AG04450 (cell line): ENCODE measurements around the gene CLEC9A. TPM values are rescaled to one million over a fixed set of nuclear protein-coding genes. Genes with fewer than 3 reads are reported as not detected.

Source experiments
- polyA plus RNA-seq: library from polyadenylated mRNA; depleted of rRNA; stranded (reverse); fragments of >200 nt; gene quantifications from 2 replicates; pipeline ENCODE4 v1.2.3, GENCODE V29; 2011; rRNA removed

Gene CLEC9A
- polyA plus RNA-seq, 1 experiment: not detected

Other genes starting within 250 kb of the CLEC9A start
- gene KLRF1, start 203.2 kb upstream of the CLEC9A start, polyA plus RNA-seq: not detected in 2 replicates
- 1.4 and 2.1 TPM in 2 replicates for gene CLEC2B, start 161.3 kb upstream of the CLEC9A start, polyA plus RNA-seq
- not detected in 2 replicates for gene KLRF2, start 149.2 kb upstream of the CLEC9A start, polyA plus RNA-seq
- not detected in 2 replicates for gene CLEC2A, start 98.3 kb upstream of the CLEC9A start, polyA plus RNA-seq
- not detected in 2 replicates for gene CLEC12A, start 59.3 kb upstream of the CLEC9A start, polyA plus RNA-seq
- not detected in 2 replicates for gene CLEC1B, start 31.6 kb upstream of the CLEC9A start, polyA plus RNA-seq
- 0.05 TPM in 1 of 2 replicates, not detected in the other for gene CLEC12B, start 20.1 kb upstream of the CLEC9A start, polyA plus RNA-seq
- gene CLEC1A, start 68.3 kb downstream of the CLEC9A start, polyA plus RNA-seq: not detected in 2 replicates
- gene CLEC7A, start 99.5 kb downstream of the CLEC9A start, polyA plus RNA-seq: not detected in 2 replicates
- 13.0 and 15.3 TPM in 2 replicates for gene OLR1, start 141.4 kb downstream of the CLEC9A start, polyA plus RNA-seq
- 7.2 and 8.3 TPM in 2 replicates for gene TMEM52B, start 148.3 kb downstream of the CLEC9A start, polyA plus RNA-seq
- 181 and 196 TPM in 2 replicates for gene GABARAPL1, start 182.2 kb downstream of the CLEC9A start, polyA plus RNA-seq